WTC11 (cell line): ENCODE measurements around the gene ANTXR1. TPM values are rescaled to one million over a fixed set of nuclear protein-coding genes. Genes with fewer than 3 reads are reported as not detected.

Source experiments
- AFF4 ChIP-seq: sonication (generic); formaldehyde crosslinking; IDR thresholded peaks from 2 replicates; pipeline ENCODE4 v1.8.1; 2023; ENCODE audit warnings: mild to moderate bottlenecking, missing genetic modification reagents, borderline replicate concordance
- PRRX2 ChIP-seq: fragments of 250-450 bp; sonication (Bioruptor Pico); IDR thresholded peaks from 2 replicates; pipeline ENCODE4 v1.8.0; 2021; ENCODE audit warnings: mild to moderate bottlenecking
- microRNA-seq: library from miRNA; unstranded; fragments of <30 nt; microRNA quantifications from one replicate; pipeline ENCODE4 v1.2.0, GENCODE V29; 2022; ENCODE audit warnings: borderline number of aligned reads
- total RNA-seq: library from RNA; stranded (reverse); gene quantifications from 3 replicates; pipeline ENCODE4 v1.2.3, GENCODE V29; 2021
- TF ChIP-seq, protein P1 (sequence below): fragments of 250-450 bp; sonication (Bioruptor Pico); IDR thresholded peaks from 2 replicates; pipeline ENCODE4 v1.9.0; 2021; ENCODE audit warnings: mild to moderate bottlenecking, borderline replicate concordance
- TF ChIP-seq, protein P2 (sequence below): fragments of 250-450 bp; sonication (Bioruptor Pico); IDR thresholded peaks from 2 replicates; pipeline ENCODE4 v2.1.2; 2022; ENCODE audit warnings: mild to moderate bottlenecking, moderate library complexity

The ANTXR1 gene
- total RNA-seq, 1 experiment from 2014 or later: 30.0 TPM

- TF ChIP-seq, protein P1, sequence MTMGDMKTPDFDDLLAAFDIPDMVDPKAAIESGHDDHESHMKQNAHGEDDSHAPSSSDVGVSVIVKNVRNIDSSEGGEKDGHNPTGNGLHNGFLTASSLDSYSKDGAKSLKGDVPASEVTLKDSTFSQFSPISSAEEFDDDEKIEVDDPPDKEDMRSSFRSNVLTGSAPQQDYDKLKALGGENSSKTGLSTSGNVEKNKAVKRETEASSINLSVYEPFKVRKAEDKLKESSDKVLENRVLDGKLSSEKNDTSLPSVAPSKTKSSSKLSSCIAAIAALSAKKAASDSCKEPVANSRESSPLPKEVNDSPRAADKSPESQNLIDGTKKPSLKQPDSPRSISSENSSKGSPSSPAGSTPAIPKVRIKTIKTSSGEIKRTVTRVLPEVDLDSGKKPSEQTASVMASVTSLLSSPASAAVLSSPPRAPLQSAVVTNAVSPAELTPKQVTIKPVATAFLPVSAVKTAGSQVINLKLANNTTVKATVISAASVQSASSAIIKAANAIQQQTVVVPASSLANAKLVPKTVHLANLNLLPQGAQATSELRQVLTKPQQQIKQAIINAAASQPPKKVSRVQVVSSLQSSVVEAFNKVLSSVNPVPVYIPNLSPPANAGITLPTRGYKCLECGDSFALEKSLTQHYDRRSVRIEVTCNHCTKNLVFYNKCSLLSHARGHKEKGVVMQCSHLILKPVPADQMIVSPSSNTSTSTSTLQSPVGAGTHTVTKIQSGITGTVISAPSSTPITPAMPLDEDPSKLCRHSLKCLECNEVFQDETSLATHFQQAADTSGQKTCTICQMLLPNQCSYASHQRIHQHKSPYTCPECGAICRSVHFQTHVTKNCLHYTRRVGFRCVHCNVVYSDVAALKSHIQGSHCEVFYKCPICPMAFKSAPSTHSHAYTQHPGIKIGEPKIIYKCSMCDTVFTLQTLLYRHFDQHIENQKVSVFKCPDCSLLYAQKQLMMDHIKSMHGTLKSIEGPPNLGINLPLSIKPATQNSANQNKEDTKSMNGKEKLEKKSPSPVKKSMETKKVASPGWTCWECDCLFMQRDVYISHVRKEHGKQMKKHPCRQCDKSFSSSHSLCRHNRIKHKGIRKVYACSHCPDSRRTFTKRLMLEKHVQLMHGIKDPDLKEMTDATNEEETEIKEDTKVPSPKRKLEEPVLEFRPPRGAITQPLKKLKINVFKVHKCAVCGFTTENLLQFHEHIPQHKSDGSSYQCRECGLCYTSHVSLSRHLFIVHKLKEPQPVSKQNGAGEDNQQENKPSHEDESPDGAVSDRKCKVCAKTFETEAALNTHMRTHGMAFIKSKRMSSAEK (CRISPR knock-in tag): no peak
- TF ChIP-seq PRRX2 (CRISPR knock-in tag): no peak
- TF ChIP-seq, protein P2, sequence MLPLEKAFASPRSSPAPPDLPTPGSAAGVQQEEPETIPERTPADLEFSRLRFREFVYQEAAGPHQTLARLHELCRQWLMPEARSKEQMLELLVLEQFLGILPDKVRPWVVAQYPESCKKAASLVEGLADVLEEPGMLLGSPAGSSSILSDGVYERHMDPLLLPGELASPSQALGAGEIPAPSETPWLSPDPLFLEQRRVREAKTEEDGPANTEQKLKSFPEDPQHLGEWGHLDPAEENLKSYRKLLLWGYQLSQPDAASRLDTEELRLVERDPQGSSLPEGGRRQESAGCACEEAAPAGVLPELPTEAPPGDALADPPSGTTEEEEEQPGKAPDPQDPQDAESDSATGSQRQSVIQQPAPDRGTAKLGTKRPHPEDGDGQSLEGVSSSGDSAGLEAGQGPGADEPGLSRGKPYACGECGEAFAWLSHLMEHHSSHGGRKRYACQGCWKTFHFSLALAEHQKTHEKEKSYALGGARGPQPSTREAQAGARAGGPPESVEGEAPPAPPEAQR: no peak
- no peak for TF ChIP-seq AFF4 (CRISPR knock-in tag)
Measured at GRCh38 chr2:69298862-69299261, 285.9 kb downstream of the ANTXR1 start (continued).

Small RNA genes lying within 50 kb of the gene (microRNA-seq; reads per million reads assigned to microRNA genes)
- gene MIR3126: 1.7 reads per million

Other genes starting within 250 kb of the ANTXR1 start
- gene BMP10, start 141.8 kb upstream of the ANTXR1 start, total RNA-seq: not detected in 3 replicates
- gene GKN2, start 60.3 kb upstream of the ANTXR1 start, total RNA-seq: not detected in 3 replicates
- gene GKN1, start 38.5 kb upstream of the ANTXR1 start, total RNA-seq: not detected in 3 replicates